Hepatocyte (in vitro differentiated cells): ENCODE data around the gene THPO. TPM values are rescaled to one million over a fixed set of nuclear protein-coding genes. Genes with fewer than 3 reads are reported as not detected.

Source experiments
- DNase-seq: peaks from one replicate; pipeline ENCODE4 v3.0.0-alpha.2; 2016; ENCODE audit warnings: low spot score
- H2AFZ ChIP-seq: fragments of 200-600 bp; sonication (generic); 2 replicates; pipeline ENCODE4 v1.6.0; 2016; ENCODE audit warnings: antibody characterized with exemption, mild to moderate bottlenecking
- H3K27ac ChIP-seq: fragments of 200-600 bp; sonication (generic); 2 replicates; pipeline ENCODE4 v1.5.1; 2016; ENCODE audit warnings: mild to moderate bottlenecking
- H3K27me3 ChIP-seq: fragments of 200-600 bp; sonication (generic); 2 replicates; pipeline ENCODE4 v1.6.1; 2016
- H3K36me3 ChIP-seq: fragments of 200-600 bp; sonication (generic); replicated peaks from 2 replicates; pipeline ENCODE4 v1.5.1; 2016; ENCODE audit warnings: low read depth; ENCODE audit not compliant: insufficient read depth
- H3K4me1 ChIP-seq: fragments of 200-600 bp; sonication (generic); 2 replicates; pipeline ENCODE4 v1.5.1; 2016; ENCODE audit warnings: mild to moderate bottlenecking, moderate library complexity; ENCODE audit not compliant: insufficient read depth
- H3K4me2 ChIP-seq: fragments of 200-600 bp; sonication (generic); 2 replicates; pipeline ENCODE4 v1.6.0; 2016
- H3K4me3 ChIP-seq: fragments of 200-600 bp; sonication (generic); 2 replicates; pipeline ENCODE4 v1.5.1; 2016; ENCODE audit warnings: mild to moderate bottlenecking
- H3K79me2 ChIP-seq: fragments of 200-600 bp; sonication (generic); 2 replicates; pipeline ENCODE4 v1.6.0; 2017; ENCODE audit warnings: mild to moderate bottlenecking
- H3K9me2 ChIP-seq: fragments of 200-600 bp; sonication (generic); replicated peaks from 2 replicates; pipeline ENCODE4 v1.6.0; 2017; ENCODE audit warnings: mild to moderate bottlenecking; ENCODE audit not compliant: insufficient read depth
- H3K9me3 ChIP-seq: fragments of 200-600 bp; sonication (generic); 2 replicates; pipeline ENCODE4 v1.5.1; 2016; ENCODE audit warnings: low read depth, mild to moderate bottlenecking
- H4K20me1 ChIP-seq: fragments of 200-600 bp; sonication (generic); 2 replicates; pipeline ENCODE4 v1.6.0; 2016; ENCODE audit warnings: mild to moderate bottlenecking; ENCODE audit not compliant: insufficient read depth, poor library complexity, severe bottlenecking
- EZH2 ChIP-seq: fragments of 200-600 bp; sonication (generic); IDR thresholded peaks from 2 replicates; pipeline ENCODE4 v1.6.1; 2016; ENCODE audit warnings: antibody characterized with exemption, mild to moderate bottlenecking, borderline replicate concordance
- EZH2phosphoT487 ChIP-seq: fragments of 200-600 bp; sonication (generic); IDR thresholded peaks from one replicate; pipeline ENCODE4 v1.6.1; 2018; ENCODE audit warnings: antibody characterized with exemption, mild to moderate bottlenecking, low read depth, moderate library complexity; ENCODE audit not compliant: unreplicated experiment, severe bottlenecking
- WGBS: methylation state at CpG from one replicate; pipeline ENCODE4 v1.1.6; 2016; ENCODE audit warnings: low lambda C conversion rate; ENCODE audit errors: missing lambda C conversion rate; 5-methylcytosine and 5-hydroxymethylcytosine counted together
- polyA plus RNA-seq: library from polyadenylated mRNA; unstranded; fragments of >200 nt; fragmentation: Nextera tagmentation; extraction: Ambion mirVana; gene quantifications from 2 replicates; pipeline ENCODE4 v1.2.1, GENCODE V29; 2016
- total RNA-seq: library from RNA; depleted of rRNA; stranded (reverse); fragments of >200 nt; gene quantifications from 2 replicates; pipeline ENCODE4 v1.2.3, GENCODE V29; 2014
- TF ChIP-seq, protein P1 (sequence below): fragments of 200-600 bp; sonication (generic); IDR thresholded peaks from 2 replicates; pipeline ENCODE4 v1.5.1; 2016; ENCODE audit warnings: antibody characterized with exemption, mild to moderate bottlenecking; ENCODE audit not compliant: poor library complexity

The THPO gene
- total and polyA plus RNA-seq, 2 experiments from 2014 or later, result 1.8 to 5.2 TPM

GRCh38 chr3:184346480-184347190 lies 31.4 kb downstream of the THPO start:
- Histone ChIP-seq H2AFZ (no peak overlapping the region), H3K36me3 (no peaks in the 10 kb centered on the region), H3K27me3 (no peaks in the 10 kb centered on the region), H3K4me3 (no peak overlapping the region), H3K79me2 (no peaks in the 10 kb centered on the region), H4K20me1 (no peaks in the 10 kb centered on the region), H3K4me2 (no peak overlapping the region), H3K9me2 (no peaks in the 10 kb centered on the region), H3K4me1 (peaks cover 23% of the 10 kb centered on the region), H3K27ac (peak overlapping the region; percentile 71), H3K9me3 (no peaks in the 10 kb centered on the region)
- DNase-seq, result no peak
- 97% methylated on average over 20 of the region's 20 CpGs for WGBS
- TF ChIP-seq, protein P1, sequence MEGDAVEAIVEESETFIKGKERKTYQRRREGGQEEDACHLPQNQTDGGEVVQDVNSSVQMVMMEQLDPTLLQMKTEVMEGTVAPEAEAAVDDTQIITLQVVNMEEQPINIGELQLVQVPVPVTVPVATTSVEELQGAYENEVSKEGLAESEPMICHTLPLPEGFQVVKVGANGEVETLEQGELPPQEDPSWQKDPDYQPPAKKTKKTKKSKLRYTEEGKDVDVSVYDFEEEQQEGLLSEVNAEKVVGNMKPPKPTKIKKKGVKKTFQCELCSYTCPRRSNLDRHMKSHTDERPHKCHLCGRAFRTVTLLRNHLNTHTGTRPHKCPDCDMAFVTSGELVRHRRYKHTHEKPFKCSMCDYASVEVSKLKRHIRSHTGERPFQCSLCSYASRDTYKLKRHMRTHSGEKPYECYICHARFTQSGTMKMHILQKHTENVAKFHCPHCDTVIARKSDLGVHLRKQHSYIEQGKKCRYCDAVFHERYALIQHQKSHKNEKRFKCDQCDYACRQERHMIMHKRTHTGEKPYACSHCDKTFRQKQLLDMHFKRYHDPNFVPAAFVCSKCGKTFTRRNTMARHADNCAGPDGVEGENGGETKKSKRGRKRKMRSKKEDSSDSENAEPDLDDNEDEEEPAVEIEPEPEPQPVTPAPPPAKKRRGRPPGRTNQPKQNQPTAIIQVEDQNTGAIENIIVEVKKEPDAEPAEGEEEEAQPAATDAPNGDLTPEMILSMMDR, result no peak
- TF ChIP-seq EZH2 (no peak), EZH2phosphoT487 (no peak)

- Histone ChIP-seq H3K9me3 (no peaks in the 10 kb centered on the region), H3K27ac (peak overlapping the region; percentile 71), H3K79me2 (peaks cover 5% of the 10 kb centered on the region), H3K36me3 (no peaks in the 10 kb centered on the region), H3K9me2 (no peaks in the 10 kb centered on the region), H4K20me1 (no peaks in the 10 kb centered on the region), H3K4me2 (peak overlapping the region; percentile 39), H2AFZ (no peak overlapping the region), H3K27me3 (no peaks in the 10 kb centered on the region), H3K4me3 (no peak overlapping the region), H3K4me1 (peaks cover 22% of the 10 kb centered on the region)
- 33% methylated on average over 14 of the region's 14 CpGs for WGBS
- DNase-seq, result peak; percentile 89
- TF ChIP-seq EZH2phosphoT487 (no peak), EZH2 (no peak)
- TF ChIP-seq, protein P1, result peak; percentile 46
These were observed 32.5 kb downstream of the THPO start for GRCh38 chr3:184345317-184346144.

GRCh38 chr3:184344579-184345316 lies 33.3 kb downstream of the THPO start:
- peaks cover 12% of the 10 kb centered on the region for H3K79me2 ChIP-seq
- H3K4me2 ChIP-seq, result peak overlapping the region; percentile 39
- H3K27me3 ChIP-seq, result no peaks in the 10 kb centered on the region
- H3K27ac ChIP-seq, result peak overlapping the region; percentile 71
- H3K4me1 ChIP-seq, result peaks cover 22% of the 10 kb centered on the region
- DNase-seq, result no peak
- H3K36me3 ChIP-seq, result no peaks in the 10 kb centered on the region
- WGBS, result 89% methylated on average over 24 of the region's 24 CpGs
- no peak overlapping the region for H3K4me3 ChIP-seq
- no peak overlapping the region for H2AFZ ChIP-seq
- no peaks in the 10 kb centered on the region for H3K9me3 ChIP-seq
- H3K9me2 ChIP-seq, result no peaks in the 10 kb centered on the region
- no peaks in the 10 kb centered on the region for H4K20me1 ChIP-seq
- no peak for TF ChIP-seq EZH2
- TF ChIP-seq EZH2phosphoT487, result no peak
- TF ChIP-seq, protein P1, result no peak
